Measurements from ENCODE around the gene MRPL30.
"Not testable (repeated sequence)": the region's sequence is repeated elsewhere in the genome, so short reads cannot be mapped to it uniquely, and the experiment has no call there.

- not testable (repeated sequence) for TF ChIP-seq CTCF (IDR thresholded peaks at IDR 0.05; ENCODE audit: low read length); EZH2 (IDR thresholded peaks at IDR 0.05; ENCODE audit: borderline replicate concordance, low read length)
Measured at GRCh38 chr2:99233177-99233576, 52.2 kb downstream of the MRPL30 start.

Data from OCI-LY1 (cell line).